OCI-LY3 (cell line): ENCODE measurements around the gene MT1HL1.

Experiments used
- EZH2phosphoT487 ChIP-seq: fragments of 200-600 bp; shearing (Covaris generic); IDR thresholded peaks from 2 replicates; pipeline ENCODE4 v1.6.1; 2018; ENCODE audit warnings: antibody characterized with exemption, mixed run types, low read depth
- TF ChIP-seq, protein P1 (sequence below): fragments of 200-600, 300-600 bp; sonication (generic); IDR thresholded peaks from 2 replicates; pipeline ENCODE4 v1.5.1; 2014; ENCODE audit warnings: antibody characterized with exemption, low read length, low read depth

GRCh38 chr1:236983818-236984217 is 20.4 kb downstream of the MT1HL1 start:
- TF ChIP-seq, protein P1, sequence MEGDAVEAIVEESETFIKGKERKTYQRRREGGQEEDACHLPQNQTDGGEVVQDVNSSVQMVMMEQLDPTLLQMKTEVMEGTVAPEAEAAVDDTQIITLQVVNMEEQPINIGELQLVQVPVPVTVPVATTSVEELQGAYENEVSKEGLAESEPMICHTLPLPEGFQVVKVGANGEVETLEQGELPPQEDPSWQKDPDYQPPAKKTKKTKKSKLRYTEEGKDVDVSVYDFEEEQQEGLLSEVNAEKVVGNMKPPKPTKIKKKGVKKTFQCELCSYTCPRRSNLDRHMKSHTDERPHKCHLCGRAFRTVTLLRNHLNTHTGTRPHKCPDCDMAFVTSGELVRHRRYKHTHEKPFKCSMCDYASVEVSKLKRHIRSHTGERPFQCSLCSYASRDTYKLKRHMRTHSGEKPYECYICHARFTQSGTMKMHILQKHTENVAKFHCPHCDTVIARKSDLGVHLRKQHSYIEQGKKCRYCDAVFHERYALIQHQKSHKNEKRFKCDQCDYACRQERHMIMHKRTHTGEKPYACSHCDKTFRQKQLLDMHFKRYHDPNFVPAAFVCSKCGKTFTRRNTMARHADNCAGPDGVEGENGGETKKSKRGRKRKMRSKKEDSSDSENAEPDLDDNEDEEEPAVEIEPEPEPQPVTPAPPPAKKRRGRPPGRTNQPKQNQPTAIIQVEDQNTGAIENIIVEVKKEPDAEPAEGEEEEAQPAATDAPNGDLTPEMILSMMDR: no peak
- TF ChIP-seq EZH2phosphoT487: no peak
